ENCODE results near the gene STYX. TPM values are rescaled to one million over a fixed set of nuclear protein-coding genes. Genes with fewer than 3 reads are reported as not detected.

Gene STYX
- total RNA-seq, 1 experiment from 2014 or later, result 20.7 TPM

DNA sequence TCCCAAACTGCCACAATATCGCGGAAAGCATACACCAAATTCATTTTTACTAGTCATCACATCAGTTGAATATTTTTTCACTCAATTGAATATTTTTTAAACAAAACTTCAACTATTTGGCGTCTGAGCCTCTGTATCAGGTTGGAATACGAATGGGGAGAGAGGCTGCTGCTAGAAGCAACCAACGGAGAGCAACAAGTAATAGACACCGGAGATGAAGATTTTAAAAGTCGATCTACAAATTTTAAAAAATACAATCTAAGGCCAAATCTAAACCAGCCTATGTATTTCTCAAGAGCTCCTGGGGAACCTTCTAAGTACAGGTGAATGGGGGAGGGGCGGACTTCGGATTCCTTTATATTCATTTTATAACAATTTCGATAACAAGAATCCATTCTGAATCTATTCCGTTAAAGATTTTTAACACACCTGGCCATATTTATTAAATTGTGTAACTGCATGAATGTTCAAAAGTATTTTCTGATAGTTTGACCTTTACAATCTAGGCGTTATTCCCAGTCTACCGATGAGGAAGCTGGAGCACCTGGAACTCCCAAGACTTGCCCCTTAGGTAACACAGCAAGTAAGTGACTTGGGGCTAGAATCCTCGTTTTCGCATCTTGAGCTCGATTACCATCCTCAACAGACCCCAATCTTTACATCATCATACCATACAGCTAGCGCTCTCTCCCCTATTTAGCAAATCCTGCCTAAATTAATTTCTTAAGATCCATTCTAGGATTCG, 60.2 kb downstream of the STYX start:
- no peaks in the 10 kb centered on the region for H3K36me3 ChIP-seq (replicated peaks; ENCODE audit: control insufficient read depth, insufficient read depth, low read length)
- peak overlapping the region; percentile 84 for H3K4me3 ChIP-seq (ENCODE audit: insufficient read depth, low read depth, low read length)
- no peaks in the 10 kb centered on the region for H3K27me3 ChIP-seq (ENCODE audit: control insufficient read depth, insufficient read depth, low read length)
- peak; percentile 47 for DNase-seq

DNA sequence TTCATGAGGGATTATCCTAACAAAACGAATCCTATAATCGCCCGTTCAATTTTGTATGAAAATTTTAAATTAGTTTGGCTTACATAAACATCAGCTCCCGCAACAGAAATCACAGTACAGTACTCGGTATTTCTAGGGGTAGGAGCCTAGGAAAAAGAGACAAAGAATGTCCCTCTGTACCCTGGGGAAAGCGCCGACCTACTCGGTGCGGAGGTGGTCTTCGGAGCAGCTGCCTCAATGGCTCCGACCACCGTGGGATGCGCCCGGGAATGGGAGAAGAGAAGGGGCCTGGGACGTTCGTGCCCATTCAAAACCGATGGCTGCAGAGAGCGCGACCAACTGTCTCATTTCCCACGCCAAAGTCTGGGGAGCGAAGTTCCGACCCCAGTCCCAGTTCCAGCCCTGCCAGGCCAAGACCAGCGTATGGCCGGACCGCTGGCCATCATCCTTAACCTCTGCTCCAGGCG, 60.8 kb downstream of the STYX start:
- H3K4me3 ChIP-seq (ENCODE audit: insufficient read depth, low read depth, low read length), result peak overlapping the region; percentile 84
- DNase-seq, result no peak
- H3K36me3 ChIP-seq (replicated peaks; ENCODE audit: control insufficient read depth, insufficient read depth, low read length), result no peaks in the 10 kb centered on the region
- no peaks in the 10 kb centered on the region for H3K27me3 ChIP-seq (ENCODE audit: control insufficient read depth, insufficient read depth, low read length)

- Histone ChIP-seq H3K36me3 (replicated peaks; ENCODE audit: control insufficient read depth, insufficient read depth, low read length) (no peaks in the 10 kb centered on the region), H3K4me3 (ENCODE audit: insufficient read depth, low read depth, low read length) (peak within 1 kb of the TSS; percentile 84), H3K27me3 (ENCODE audit: control insufficient read depth, insufficient read depth, low read length) (no peaks in the 10 kb centered on the region)
- peak; percentile 96 for DNase-seq
Measured at GRCh38 chr14:52791223-52792096, 61.5 kb downstream of the STYX start, which contains the start of gene GNPNAT1. GNPNAT1 (minus strand) TSS chr14:52791607; CDS start chr14:52784650, 6,957 bp downstream.

DNA sequence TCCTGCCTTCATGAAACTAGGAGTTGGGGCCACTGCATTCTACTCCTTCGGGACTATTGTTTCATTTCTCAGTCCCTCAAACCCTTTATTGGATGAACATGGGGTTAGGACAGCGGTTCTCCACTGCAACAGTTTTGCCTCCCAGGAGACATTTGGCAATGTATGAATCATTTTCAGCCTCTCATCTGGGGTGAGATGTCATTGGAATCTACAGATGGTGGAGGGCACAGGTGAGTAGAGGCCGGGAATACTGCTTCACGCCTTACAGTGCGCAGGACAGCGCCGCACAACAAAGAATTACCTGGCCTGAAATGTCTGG, 62.1 kb downstream of the STYX start:
- peak overlapping the region; percentile 34 for H3K4me3 ChIP-seq (ENCODE audit: insufficient read depth, low read depth, low read length)
- DNase-seq, result no peak
- no peaks in the 10 kb centered on the region for H3K36me3 ChIP-seq (replicated peaks; ENCODE audit: control insufficient read depth, insufficient read depth, low read length)
- H3K27me3 ChIP-seq (ENCODE audit: control insufficient read depth, insufficient read depth, low read length), result no peaks in the 10 kb centered on the region

GRCh38 chr14:52793061-52793460, 63.1 kb downstream of the STYX start:
- Histone ChIP-seq H3K4me3 (ENCODE audit: insufficient read depth, low read depth, low read length) (no peak overlapping the region), H3K27me3 (ENCODE audit: control insufficient read depth, insufficient read depth, low read length) (no peaks in the 10 kb centered on the region), H3K36me3 (replicated peaks; ENCODE audit: control insufficient read depth, insufficient read depth, low read length) (no peaks in the 10 kb centered on the region)
- DNase-seq, result no peak

DNA sequence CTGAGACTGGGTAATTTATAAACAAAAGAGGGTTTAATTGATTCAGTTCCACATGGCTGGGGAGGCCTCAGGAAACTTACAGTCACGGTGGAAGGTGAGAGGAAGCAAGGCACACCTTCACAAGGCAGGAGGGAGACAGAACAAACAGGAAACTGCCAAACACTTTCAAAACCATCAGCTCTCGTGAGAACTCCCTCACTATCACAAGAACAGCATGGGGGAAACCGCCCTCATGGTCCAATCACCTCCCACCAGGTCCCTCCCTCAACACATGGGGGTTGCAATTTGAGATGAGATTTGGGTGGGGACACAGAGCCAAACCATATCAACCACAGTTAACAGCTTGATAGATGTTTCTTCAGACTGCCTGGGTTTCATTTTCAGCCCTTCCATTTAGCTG, 67.7 kb downstream of the STYX start:
- Histone ChIP-seq H3K36me3 (replicated peaks; ENCODE audit: control insufficient read depth, insufficient read depth, low read length) (no peaks in the 10 kb centered on the region), H3K27me3 (ENCODE audit: control insufficient read depth, insufficient read depth, low read length) (no peaks in the 10 kb centered on the region), H3K4me3 (ENCODE audit: insufficient read depth, low read depth, low read length) (no peak overlapping the region)
- no peak for DNase-seq

DNA sequence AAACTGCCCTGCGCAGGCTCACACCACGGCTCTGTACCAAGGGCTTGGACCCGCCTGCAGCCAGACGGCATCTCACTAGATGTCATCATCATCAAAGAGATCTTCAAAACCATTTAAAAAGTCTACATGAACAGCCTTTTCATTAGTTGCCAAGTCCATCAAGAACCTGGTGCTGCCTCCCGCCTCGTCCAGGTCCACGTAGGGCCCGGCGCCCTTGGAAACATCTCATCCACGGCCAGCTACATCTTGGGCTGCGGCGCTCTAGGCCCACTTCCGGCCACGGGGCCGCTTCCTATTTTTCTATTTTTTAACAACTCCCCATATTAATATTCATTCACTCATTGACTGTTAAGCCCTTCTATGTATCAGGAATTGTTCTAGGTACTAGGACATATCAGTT, 68.9 kb downstream of the STYX start:
- no peaks in the 10 kb centered on the region for H3K27me3 ChIP-seq (ENCODE audit: control insufficient read depth, insufficient read depth, low read length)
- no peak overlapping the region for H3K4me3 ChIP-seq (ENCODE audit: insufficient read depth, low read depth, low read length)
- DNase-seq, result no peak
- no peaks in the 10 kb centered on the region for H3K36me3 ChIP-seq (replicated peaks; ENCODE audit: control insufficient read depth, insufficient read depth, low read length)

DNA sequence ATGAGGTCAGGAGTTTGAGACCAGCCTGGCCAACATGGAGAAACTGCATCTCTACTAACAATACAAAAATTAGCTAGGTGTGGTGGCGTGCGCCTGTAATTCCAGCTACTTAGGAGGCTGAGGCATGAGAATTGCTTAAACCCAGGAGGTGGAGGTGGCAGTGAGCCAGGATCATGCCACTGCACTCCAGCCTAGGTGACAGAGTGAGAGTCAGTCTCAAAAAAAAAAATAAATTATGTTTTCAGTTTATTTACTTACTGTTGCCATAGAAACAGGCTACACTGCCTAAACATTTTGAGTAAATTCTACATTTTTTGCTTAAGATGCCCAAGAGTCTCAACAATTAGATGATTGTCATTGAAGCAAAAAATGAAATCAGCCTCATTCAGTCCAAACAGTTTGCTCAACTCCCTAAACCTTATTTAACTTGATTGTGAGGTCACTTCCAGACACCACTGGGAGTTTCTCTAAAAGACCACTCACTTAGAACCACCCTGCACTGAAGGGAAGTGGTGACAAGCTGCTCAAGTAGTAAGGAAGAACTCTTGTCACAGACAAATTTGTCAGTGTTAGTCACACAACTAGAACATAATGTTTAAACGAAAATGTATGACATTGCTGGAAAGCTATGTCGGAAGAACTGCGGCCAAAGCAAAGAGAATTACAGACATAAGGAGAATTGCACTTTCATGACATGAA, 71.2 kb downstream of the STYX start:
- Histone ChIP-seq H3K27me3 (ENCODE audit: control insufficient read depth, insufficient read depth, low read length) (no peaks in the 10 kb centered on the region), H3K36me3 (replicated peaks; ENCODE audit: control insufficient read depth, insufficient read depth, low read length) (no peaks in the 10 kb centered on the region), H3K4me3 (ENCODE audit: insufficient read depth, low read depth, low read length) (no peak overlapping the region)
- DNase-seq, result no peak

DNA sequence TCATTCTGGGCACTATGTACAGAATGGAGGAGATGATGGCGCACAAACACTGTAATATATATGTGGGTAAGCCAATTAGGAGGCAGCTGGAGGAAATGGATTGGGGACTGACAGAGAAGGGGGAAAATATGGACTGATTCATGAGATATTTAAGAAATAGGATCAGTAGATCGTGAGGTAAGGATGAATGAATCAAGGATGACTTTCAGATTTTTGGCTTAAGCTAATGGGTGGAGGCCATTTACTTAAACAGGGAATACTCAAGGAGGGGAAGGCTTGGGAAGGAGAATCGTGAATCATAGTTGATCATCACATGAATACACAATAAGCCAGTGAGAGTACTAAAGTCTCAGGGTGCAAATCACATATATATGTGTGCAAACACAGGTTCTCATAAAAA, 72.6 kb downstream of the STYX start:
- Histone ChIP-seq H3K4me3 (ENCODE audit: insufficient read depth, low read depth, low read length) (no peak overlapping the region), H3K36me3 (replicated peaks; ENCODE audit: control insufficient read depth, insufficient read depth, low read length) (no peaks in the 10 kb centered on the region), H3K27me3 (ENCODE audit: control insufficient read depth, insufficient read depth, low read length) (no peaks in the 10 kb centered on the region)
- DNase-seq, result no peak

DNA sequence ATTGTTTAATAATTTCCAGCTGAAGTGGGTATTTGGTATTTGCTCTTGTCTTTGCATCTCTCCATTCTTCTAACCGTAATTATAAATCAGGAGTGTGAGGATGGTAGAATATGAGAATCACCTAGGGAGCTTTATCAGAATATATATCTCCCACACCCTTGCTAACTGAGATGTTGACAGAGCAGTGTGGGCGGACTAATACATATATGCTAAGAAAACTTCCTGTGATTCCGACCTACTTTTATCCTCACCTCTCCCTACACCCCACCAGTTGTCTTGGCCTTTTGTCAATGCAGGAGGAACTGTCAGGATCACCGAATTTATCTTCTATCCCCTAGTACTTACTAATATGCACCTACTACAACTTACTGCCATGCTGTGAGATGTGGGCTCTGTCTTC, 76.1 kb downstream of the STYX start:
- no peak for DNase-seq
- no peaks in the 10 kb centered on the region for H3K27me3 ChIP-seq (ENCODE audit: control insufficient read depth, insufficient read depth, low read length)
- H3K36me3 ChIP-seq (replicated peaks; ENCODE audit: control insufficient read depth, insufficient read depth, low read length), result no peaks in the 10 kb centered on the region

GRCh38 chr14:52808101-52808500, 78.1 kb downstream of the STYX start:
- H3K4me3 ChIP-seq (ENCODE audit: insufficient read depth, low read depth, low read length), result no peak overlapping the region
- no peaks in the 10 kb centered on the region for H3K27me3 ChIP-seq (ENCODE audit: control insufficient read depth, insufficient read depth, low read length)
- no peak for DNase-seq
- no peaks in the 10 kb centered on the region for H3K36me3 ChIP-seq (replicated peaks; ENCODE audit: control insufficient read depth, insufficient read depth, low read length)

More for the DNA sequence above, 76.1 kb downstream of the STYX start:
- no peak overlapping the region for H3K4me3 ChIP-seq (ENCODE audit: insufficient read depth, low read depth, low read length)

DNA sequence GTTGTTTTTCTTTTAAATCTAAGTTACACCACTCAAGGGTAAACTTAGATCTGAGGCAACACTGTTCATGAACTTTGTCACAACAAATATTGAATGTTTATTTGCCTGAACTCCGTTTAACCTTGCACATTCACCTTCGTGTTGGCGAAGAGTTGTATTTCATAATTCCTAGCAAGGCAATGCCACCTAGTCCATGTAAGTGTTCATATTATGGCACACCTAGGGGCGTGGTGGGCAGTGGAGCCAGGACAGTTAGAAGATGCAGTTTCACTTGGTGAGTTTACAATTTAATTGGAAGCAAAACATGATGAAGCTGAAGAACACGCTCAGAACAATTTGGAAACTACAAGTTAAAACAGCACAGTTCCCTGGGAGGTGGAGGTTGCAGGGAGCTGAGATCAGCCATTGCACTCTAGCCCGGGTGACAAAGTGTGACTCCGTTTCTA, 91.9 kb downstream of the STYX start:
- no peak overlapping the region for H3K4me3 ChIP-seq (ENCODE audit: insufficient read depth, low read depth, low read length)
- H3K27me3 ChIP-seq (ENCODE audit: control insufficient read depth, insufficient read depth, low read length), result no peaks in the 10 kb centered on the region
- H3K36me3 ChIP-seq (replicated peaks; ENCODE audit: control insufficient read depth, insufficient read depth, low read length), result no peaks in the 10 kb centered on the region
- DNase-seq, result no peak

DNA sequence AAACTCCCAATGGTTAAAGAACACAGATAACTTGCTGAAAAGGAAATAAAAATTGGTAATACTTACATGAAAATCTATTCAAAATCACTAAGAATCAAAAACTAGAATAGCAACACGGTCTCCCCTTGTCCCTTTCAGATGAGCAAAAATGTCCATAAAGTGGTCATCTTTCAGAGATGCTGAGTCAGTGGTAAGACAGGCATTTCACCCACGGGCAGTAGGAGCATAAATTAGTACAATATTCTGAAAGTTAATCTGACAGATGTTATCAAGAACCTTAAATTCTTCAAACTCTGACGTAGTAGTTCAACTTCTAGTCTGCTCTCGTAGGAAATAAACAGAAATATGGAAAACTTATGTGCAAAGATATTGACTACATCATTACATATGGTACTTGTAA, 94.5 kb downstream of the STYX start:
- no peaks in the 10 kb centered on the region for H3K27me3 ChIP-seq (ENCODE audit: control insufficient read depth, insufficient read depth, low read length)
- DNase-seq, result no peak
- H3K36me3 ChIP-seq (replicated peaks; ENCODE audit: control insufficient read depth, insufficient read depth, low read length), result no peaks in the 10 kb centered on the region
- H3K4me3 ChIP-seq (ENCODE audit: insufficient read depth, low read depth, low read length), result no peak overlapping the region
